Measurements from ENCODE around the gene USP53.

GRCh38 chr4:119321921-119322687 lies 109.6 kb downstream of the USP53 start, which contains the start of gene FABP2:
- TF ChIP-seq GATA3 (IDR thresholded peaks at IDR 0.05; ENCODE audit: low read depth, low read length), result no peak
- no peak for TF ChIP-seq GATA2 (IDR thresholded peaks at IDR 0.05; ENCODE audit: low read depth, low read length)
